Panc1 (cell line): Measurements from ENCODE around the gene UBTD1. TPM values are rescaled to one million over a fixed set of nuclear protein-coding genes. Genes with fewer than 3 reads are reported as not detected.

Experiments used
- ATAC-seq: fragments of 200-7000 bp; cut with Tn5 transposase; 2 replicates; pipeline ENCODE4 v1.9.1; 2020; ENCODE audit warnings: mild to moderate bottlenecking, moderate library complexity
- BruUV-seq: library from RNA; stranded (reverse); fragments of 400-500 nt; replicated peaks from 2 replicates; lab custom pipeline; 2021; lab: Mats Ljungman, UMichigan
- CTCF ChIA-PET: fragments of 300-600 bp; sonication (Branson Sonifier 250); formaldehyde crosslinking; loops from one replicate; lab custom pipeline; 2022; ENCODE audit warnings: antibody characterized with exemption; lab: Charles Lee
- POLR2A ChIA-PET: fragments of 300-600 bp; sonication (Branson Sonifier 250); formaldehyde crosslinking; loops from one replicate; lab custom pipeline; 2022; ENCODE audit warnings: antibody characterized with exemption; lab: Charles Lee
- DNase-seq: peaks from one replicate; pipeline ENCODE4 v3.0.0-alpha.2; 2010; ENCODE audit warnings: low read depth, low spot score
- H3K27ac ChIP-seq: 2 replicates; pipeline ENCODE4 v1.5.1; 2011; ENCODE audit warnings: mild to moderate bottlenecking, low read length, inconsistent platforms
- H3K27me3 ChIP-seq: fragments of 200-500 bp; sonication (Bioruptor generic); 2 replicates; pipeline ENCODE4 v1.6.0; 2014; ENCODE audit warnings: low read length, inconsistent platforms; ENCODE audit not compliant: control insufficient read depth, insufficient read depth
- H3K36me3 ChIP-seq: fragments of 200-500 bp; sonication (Bioruptor generic); 2 replicates; pipeline ENCODE4 v1.5.1; 2014; ENCODE audit warnings: inconsistent platforms, mild to moderate bottlenecking, low read length, moderate library complexity; ENCODE audit not compliant: control insufficient read depth, insufficient read depth
- H3K4me1 ChIP-seq: 2 replicates; pipeline ENCODE4 v1.5.1; 2011; ENCODE audit warnings: inconsistent platforms, mild to moderate bottlenecking, low read length, moderate library complexity; ENCODE audit not compliant: control insufficient read depth, insufficient read depth
- H3K4me3 ChIP-seq, 2 experiments: 2 replicates each; pipeline ENCODE4 v1.5.1; 2011 to 2012; ENCODE audit warnings: low read depth in 2 of 2, low read length in 2 of 2, mild to moderate bottlenecking in 2 of 2, inconsistent platforms in 1 of 2, moderate library complexity in 1 of 2
- H3K9me3 ChIP-seq: fragments of 200-500 bp; sonication (Bioruptor generic); 2 replicates; pipeline ENCODE4 v1.5.1; 2014; ENCODE audit warnings: low read depth, mild to moderate bottlenecking, inconsistent platforms, low read length, moderate library complexity; ENCODE audit not compliant: control insufficient read depth, insufficient read depth
- CTCF ChIP-seq: fragments of 450-650 bp; IDR thresholded peaks from 2 replicates; pipeline ENCODE4 v1.5.1; 2017; ENCODE audit warnings: mild to moderate bottlenecking
- POLR2AphosphoS5 ChIP-seq: IDR thresholded peaks from 2 replicates; pipeline ENCODE4 v1.6.1; 2012; ENCODE audit warnings: mild to moderate bottlenecking, low read depth, low read length, moderate library complexity
- REST ChIP-seq, 2 experiments: IDR thresholded peaks; 2 replicates each; pipeline ENCODE4 v1.6.1; 2011 to 2012; ENCODE audit warnings: low read depth in 2 of 2, control low read depth in 1 of 2, low read length in 1 of 2, mild to moderate bottlenecking in 1 of 2, moderate library complexity in 1 of 2; ENCODE audit not compliant: insufficient read depth in 1 of 2
- SIN3A ChIP-seq: IDR thresholded peaks from 2 replicates; pipeline ENCODE4 v1.6.1; 2012; ENCODE audit warnings: low read depth, mild to moderate bottlenecking, low read length, moderate library complexity, borderline replicate concordance; ENCODE audit not compliant: insufficient read depth
- TCF7L2 ChIP-seq: IDR thresholded peaks from 2 replicates; pipeline ENCODE4 v1.6.1; 2011; ENCODE audit warnings: mild to moderate bottlenecking, low read depth, low read length, inconsistent platforms
- in situ Hi-C: cut with HindIII; loops from 2 replicates; pipeline ENCODE4 v1.10.0; 2016; ENCODE audit warnings: low sequenced_read_pairs, low pct_unique_long_range_greater_than_20kb
- intact Hi-C: fragments of 100-400 bp; cut with micrococcal nuclease; formaldehyde crosslinking; loops from one replicate; pipeline ENCODE4 v1.10.0; 2022; ENCODE audit not compliant: unreplicated experiment
- total RNA-seq: library from RNA; stranded (reverse); gene quantifications from one replicate; pipeline ENCODE4 v1.2.1, GENCODE V29; 2021; ENCODE audit not compliant: unreplicated experiment

The UBTD1 gene
- total RNA-seq, 1 experiment from 2014 or later, result 55.6 TPM

- H3K4me3 ChIP-seq, result no peak overlapping the region
- H3K27ac ChIP-seq, result no peak overlapping the region
- BruUV-seq, result no TSS peak
- no peaks in the 10 kb centered on the region for H3K27me3 ChIP-seq
- no peaks in the 10 kb centered on the region for H3K9me3 ChIP-seq
- in situ Hi-C loops (no loop called here), intact Hi-C loops (no loop called here)
- CTCF ChIA-PET, result interaction anchor here (0.7 kb wide), 1 partner anchor 274 kb away, joined by 4 read pairs; no protein-coding TSS in a partner anchor
- POLR2A ChIA-PET, result interaction anchor here (0.5 kb wide), 1 partner anchor 97 kb away, joined by 8 read pairs; no protein-coding TSS in a partner anchor
- no peak for DNase-seq
- H3K36me3 ChIP-seq, result peaks cover 26% of the 10 kb centered on the region
- TF ChIP-seq POLR2AphosphoS5 (no peak), REST (IDR thresholded peaks at IDR 0.05; ENCODE audit: insufficient read depth in 1 of 2, low read depth in 2 of 2, low read length in 1 of 2) (no peak)
- no peak for ATAC-seq
- no peaks in the 10 kb centered on the region for H3K4me1 ChIP-seq
These were observed 42.0 kb upstream of the UBTD1 start for GRCh38 chr10:97456686-97457065.

GRCh38 chr10:97459111-97459510, 39.6 kb upstream of the UBTD1 start:
- in situ Hi-C loops, result no loop called here
- ChIA-PET POLR2A (no interaction called here), CTCF (interaction anchor here (0.6 kb wide), 1 partner anchor 115 kb away, joined by 4 read pairs; no protein-coding TSS in a partner anchor)
- H3K27me3 ChIP-seq, result no peaks in the 10 kb centered on the region
- BruUV-seq, result no TSS peak
- H3K27ac ChIP-seq, result no peak overlapping the region
- DNase-seq (no peak), ATAC-seq (no peak)
- H3K4me3 ChIP-seq, result no peak overlapping the region
- TF ChIP-seq CTCF (no peak), SIN3A (no peak), TCF7L2 (no peak), POLR2AphosphoS5 (no peak; the same call in 1 of the 2 replicates), REST (IDR thresholded peaks at IDR 0.05; ENCODE audit: insufficient read depth in 1 of 2, low read depth in 2 of 2, low read length in 1 of 2) (no peak)
- H3K36me3 ChIP-seq, result peaks cover 39% of the 10 kb centered on the region
- no peaks in the 10 kb centered on the region for H3K9me3 ChIP-seq
- intact Hi-C loops, result no loop called here
- H3K4me1 ChIP-seq, result no peaks in the 10 kb centered on the region
